WTC11 (cell line): ENCODE measurements around the gene GNG4. TPM values are rescaled to one million over a fixed set of nuclear protein-coding genes. Genes with fewer than 3 reads are reported as not detected.
A peak's percentile ranks its signal among the peaks of the same experiment; 100 is the strongest.

Experiments used
- ATAC-seq: fragments of 200-7000 bp; cut with Tn5 transposase; 2 replicates; pipeline ENCODE4 v1.10.0; 2021; ENCODE audit warnings: mild to moderate bottlenecking, moderate library complexity
- Bru-seq: library from RNA; stranded (reverse); fragments of 400-500 nt; gene quantifications from one replicate; lab custom pipeline; 2021; lab: Mats Ljungman, UMichigan
- CTCF ChIA-PET: fragments of 300-600 bp; sonication (Branson Sonifier 250); formaldehyde crosslinking; loops from one replicate; lab custom pipeline; 2021; ENCODE audit warnings: antibody characterized with exemption; lab: Charles Lee
- POLR2A ChIA-PET: fragments of 350-600 bp; sonication (Branson Sonifier 250); formaldehyde crosslinking; loops from one replicate; lab custom pipeline; 2021; ENCODE audit warnings: antibody characterized with exemption; lab: Charles Lee
- DNase-seq: peaks from one replicate; pipeline ENCODE4 v3.0.0; 2021; ENCODE audit warnings: low spot score
- H3K27ac Mint-ChIP-seq: 2 replicates; pipeline ENCODE4 v1.8.0; 2021; ENCODE audit warnings: mixed read lengths
- H3K27me3 Mint-ChIP-seq: 2 replicates; pipeline ENCODE4 v1.8.0; 2021; ENCODE audit warnings: low read depth, mild to moderate bottlenecking, moderate library complexity, mixed read lengths
- H3K36me3 Mint-ChIP-seq: 2 replicates; pipeline ENCODE4 v1.8.0; 2021; ENCODE audit warnings: mixed read lengths
- H3K4me1 Mint-ChIP-seq: 2 replicates; pipeline ENCODE4 v1.8.0; 2022; ENCODE audit warnings: mixed read lengths
- H3K4me3 Mint-ChIP-seq: 2 replicates; pipeline ENCODE4 v1.8.0; 2021; ENCODE audit warnings: mild to moderate bottlenecking, moderate library complexity, mixed read lengths
- H3K9me3 Mint-ChIP-seq: 2 replicates; pipeline ENCODE4 v1.8.0; 2021; ENCODE audit warnings: mixed read lengths
- ATF1 ChIP-seq: sonication (generic); formaldehyde crosslinking; IDR thresholded peaks from 2 replicates; pipeline ENCODE4 v1.8.1; 2023; ENCODE audit warnings: mild to moderate bottlenecking, moderate library complexity, missing genetic modification reagents
- ATF3 ChIP-seq: sonication (generic); formaldehyde crosslinking; conservative IDR thresholded peaks from 2 replicates; pipeline ENCODE4 v1.8.1; 2022; ENCODE audit warnings: mild to moderate bottlenecking, missing genetic modification reagents
- CBFB ChIP-seq: sonication (generic); formaldehyde crosslinking; IDR thresholded peaks from 2 replicates; pipeline ENCODE4 v1.8.1; 2022; ENCODE audit warnings: mild to moderate bottlenecking, low read depth, missing genetic modification reagents
- CREB1 ChIP-seq: sonication (generic); formaldehyde crosslinking; IDR thresholded peaks from 2 replicates; pipeline ENCODE4 v1.8.0; 2023; ENCODE audit warnings: mild to moderate bottlenecking, missing genetic modification reagents
- E2F1 ChIP-seq: sonication (generic); formaldehyde crosslinking; IDR thresholded peaks from 2 replicates; pipeline ENCODE4 v1.8.0; 2022; ENCODE audit warnings: mild to moderate bottlenecking, missing genetic modification reagents
- ERG ChIP-seq: fragments of 250-450 bp; sonication (Bioruptor Pico); IDR thresholded peaks from 2 replicates; pipeline ENCODE4 v1.8.0; 2021; ENCODE audit warnings: mild to moderate bottlenecking
- FOXK1 ChIP-seq: sonication (generic); formaldehyde crosslinking; IDR thresholded peaks from 2 replicates; pipeline ENCODE4 v1.8.0; 2022; ENCODE audit warnings: mild to moderate bottlenecking, moderate library complexity, missing genetic modification reagents
- GABPB1 ChIP-seq: sonication (generic); formaldehyde crosslinking; IDR thresholded peaks from 2 replicates; pipeline ENCODE4 v1.8.1; 2023; ENCODE audit warnings: mild to moderate bottlenecking, missing genetic modification reagents
- HMGXB4 ChIP-seq: sonication (generic); formaldehyde crosslinking; IDR thresholded peaks from 2 replicates; pipeline ENCODE4 v1.8.1; 2023; ENCODE audit warnings: mild to moderate bottlenecking, moderate library complexity, missing genetic modification reagents
- IRF2 ChIP-seq: sonication (generic); formaldehyde crosslinking; IDR thresholded peaks from 2 replicates; pipeline ENCODE4 v1.8.0; 2022; ENCODE audit warnings: low read depth, missing genetic modification reagents, borderline replicate concordance
- TCF7 ChIP-seq: sonication (generic); formaldehyde crosslinking; IDR thresholded peaks from 2 replicates; pipeline ENCODE4 v1.8.0; 2022; ENCODE audit warnings: mild to moderate bottlenecking, low read depth, missing genetic modification reagents, moderate library complexity
- TP53 ChIP-seq: sonication (generic); formaldehyde crosslinking; IDR thresholded peaks from 2 replicates; pipeline ENCODE4 v1.8.1; 2023; ENCODE audit warnings: mild to moderate bottlenecking, missing genetic modification reagents
- USF1 ChIP-seq: sonication (generic); formaldehyde crosslinking; IDR thresholded peaks from 2 replicates; pipeline ENCODE4 v1.8.0; 2022; ENCODE audit warnings: mild to moderate bottlenecking, missing genetic modification reagents
- ZBTB21 ChIP-seq: sonication (generic); formaldehyde crosslinking; IDR thresholded peaks from 2 replicates; pipeline ENCODE4 v1.8.1; 2023; ENCODE audit warnings: mild to moderate bottlenecking, missing genetic modification reagents, borderline replicate concordance
- ZNF281 ChIP-seq: sonication (generic); formaldehyde crosslinking; IDR thresholded peaks from 2 replicates; pipeline ENCODE4 v1.8.0; 2023; ENCODE audit warnings: mild to moderate bottlenecking, missing genetic modification reagents
- ZNF532 ChIP-seq: fragments of 250-450 bp; sonication (Bioruptor Pico); IDR thresholded peaks from 2 replicates; pipeline ENCODE4 v1.9.0; 2021; ENCODE audit warnings: mild to moderate bottlenecking, borderline replicate concordance
- long read RNA-seq, 3 experiments: library from RNA in 1 of 3; library from capped mRNA in 1 of 3; library from polyadenylated mRNA in 1 of 3; unstranded in 2 of 3; stranded (forward) in 1 of 3; transcript quantifications; one replicate each; pipeline ENCODE4 v2.0.0, GENCODE V29; 2021
- total RNA-seq: library from RNA; stranded (reverse); gene quantifications from 3 replicates; pipeline ENCODE4 v1.2.3, GENCODE V29; 2021

The GNG4 gene
- total RNA-seq (38.3 to 40.9 TPM (median 40.8 TPM) in 3 replicates), Bru-seq, nascent RNA (percentile 62 among the genes with signal in this experiment)
- long read RNA-seq, experiment 1, full-length matches to known transcripts = 206 of 220 reads
- long read RNA-seq, experiment 1, partial matches to known transcripts = 3 of 220 reads
- long read RNA-seq, experiment 1, other reads (novel, unspliced or antisense) = 11 of 220 reads
- long read RNA-seq, experiment 2, full-length matches to known transcripts = 48 of 100 reads
- long read RNA-seq, experiment 2, partial matches to known transcripts = 1 of 100 reads
- long read RNA-seq, experiment 2, other reads (novel, unspliced or antisense) = 51 of 100 reads
- long read RNA-seq, experiment 3, full-length matches to known transcripts = 1 of 2 reads
- long read RNA-seq, experiment 3, partial matches to known transcripts = 0 of 2 reads
- long read RNA-seq, experiment 3, other reads (novel, unspliced or antisense) = 1 of 2 reads

GRCh38 chr1:235649368-235650163 lies at the start of gene GNG4:
TSS of gene GNG4 (minus strand) at chr1:235649784. CDS start at chr1:235583838, 65,946 bp downstream.
- ChIA-PET POLR2A (interaction anchor here (1.2 to 1.6 kb wide), 2 partner anchors 9 to 145 kb away, joined by 4 to 9 read pairs; no protein-coding TSS in a partner anchor), CTCF (interaction anchor here (0.7 to 1.1 kb wide), 2 partner anchors 48 to 51 kb away, joined by 3 to 8 read pairs; no protein-coding TSS in a partner anchor)
- 0 out of 2 replicates have a peak, but pooled peaks have one; percentile 12 for TF ChIP-seq TP53 (CRISPR knock-in tag)
- no peak for TF ChIP-seq ZNF281 (CRISPR knock-in tag)
- peak; percentile 14; the same call in 1 of the 2 replicates for TF ChIP-seq FOXK1
- TF ChIP-seq CBFB = 0 out of 2 replicates have a peak, but pooled peaks have one; percentile 3
- TF ChIP-seq CREB1 (CRISPR knock-in tag) = no peak
- 0 out of 2 replicates have a peak, but pooled peaks have one; percentile 14 for TF ChIP-seq HMGXB4 (CRISPR knock-in tag)
- no peak for TF ChIP-seq ERG
- 0 out of 2 replicates have a peak, but pooled peaks have one; percentile 14 for TF ChIP-seq TCF7 (CRISPR knock-in tag)
- no peak for TF ChIP-seq GABPB1 (CRISPR knock-in tag)
- TF ChIP-seq ATF1 (CRISPR knock-in tag) = no peak
- no peak for TF ChIP-seq ZBTB21 (CRISPR knock-in tag)
- TF ChIP-seq E2F1 (CRISPR knock-in tag) = no peak
- DNase-seq (peak; percentile 62), ATAC-seq (peak; percentile 20)
- Mint-ChIP-seq H3K9me3 (no peaks in the 10 kb centered on the region), H3K36me3 (no peaks in the 10 kb centered on the region), H3K4me3 (peak within 1 kb of the TSS; percentile 91), H3K27me3 (peaks cover 21% of the 10 kb centered on the region), H3K4me1 (peaks cover 50% of the 10 kb centered on the region), H3K27ac (peak within 1 kb of the TSS; percentile 96; the same call in 1 of the 2 replicates)

GRCh38 chr1:235697508-235697907 lies 47.9 kb upstream of the GNG4 start:
- ATAC-seq (no peak), DNase-seq (no peak)
- Mint-ChIP-seq H3K27ac (no peak overlapping the region), H3K27me3 (no peaks in the 10 kb centered on the region), H3K4me3 (no peak overlapping the region), H3K36me3 (no peaks in the 10 kb centered on the region), H3K4me1 (peaks cover 7% of the 10 kb centered on the region; the same call in 1 of the 2 replicates), H3K9me3 (no peaks in the 10 kb centered on the region)
- POLR2A ChIA-PET = no interaction called here
- CTCF ChIA-PET = no interaction called here
- no peak for TF ChIP-seq ZNF532 (CRISPR knock-in tag)
- TF ChIP-seq ATF3 (CRISPR knock-in tag) = no peak
- no peak for TF ChIP-seq GABPB1 (CRISPR knock-in tag)
- TF ChIP-seq E2F1 (CRISPR knock-in tag) = no peak
- no peak for TF ChIP-seq IRF2 (CRISPR knock-in tag)
- TF ChIP-seq USF1 (CRISPR knock-in tag) = no peak
